HG03342 (cell line): ENCODE data around the gene CLDN9.
"Not testable (repeated sequence)": the region's sequence is repeated elsewhere in the genome, so short reads cannot be mapped to it uniquely, and the experiment has no call there.

Experiments
- ATAC-seq: cut with Tn5 transposase; IDR thresholded peaks from one replicate; pipeline ENCODE4 v1.9.1; 2021; ENCODE audit warnings: mild to moderate bottlenecking, moderate library complexity; ENCODE audit not compliant: unreplicated experiment

Gene CLDN9

DNA sequence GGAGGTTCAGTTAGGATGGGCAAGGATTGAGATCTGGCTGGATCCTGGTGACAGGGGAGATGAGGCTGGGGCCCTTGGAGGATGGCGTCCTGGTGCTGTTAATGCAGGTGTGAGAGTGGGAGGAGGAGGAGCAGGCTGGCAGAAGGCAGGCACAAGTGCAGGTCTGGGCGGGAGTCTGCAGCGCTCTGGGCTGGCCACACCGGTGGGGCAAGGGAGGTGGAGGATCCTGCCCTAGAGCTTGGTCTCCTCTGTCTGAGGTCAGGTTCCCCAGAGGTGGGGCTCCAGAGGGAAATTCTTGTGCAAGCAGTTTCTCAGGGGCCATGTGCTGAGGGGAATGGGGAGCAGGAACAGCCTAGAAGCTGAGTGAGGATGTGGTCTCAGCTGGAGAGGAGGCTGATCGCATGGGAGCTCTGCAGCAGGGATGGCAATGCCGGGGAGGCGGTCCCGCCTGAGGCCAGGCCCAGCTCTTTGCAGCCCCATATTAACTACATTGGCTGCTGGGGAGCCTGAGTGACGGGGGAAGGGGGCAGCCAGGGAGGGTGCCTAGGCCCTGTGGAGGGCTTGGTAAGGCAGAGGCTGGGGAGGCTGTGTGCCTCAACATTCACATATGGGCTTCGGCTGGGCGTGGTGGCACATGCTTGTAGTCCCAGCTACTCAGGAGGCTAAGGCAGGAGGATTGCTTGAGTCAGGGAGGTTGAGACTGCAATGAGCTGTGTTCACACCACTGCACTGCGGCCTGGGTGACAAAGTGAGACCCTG is 40.0 kb downstream of the CLDN9 start:
- not testable (repeated sequence) for ATAC-seq

DNA sequence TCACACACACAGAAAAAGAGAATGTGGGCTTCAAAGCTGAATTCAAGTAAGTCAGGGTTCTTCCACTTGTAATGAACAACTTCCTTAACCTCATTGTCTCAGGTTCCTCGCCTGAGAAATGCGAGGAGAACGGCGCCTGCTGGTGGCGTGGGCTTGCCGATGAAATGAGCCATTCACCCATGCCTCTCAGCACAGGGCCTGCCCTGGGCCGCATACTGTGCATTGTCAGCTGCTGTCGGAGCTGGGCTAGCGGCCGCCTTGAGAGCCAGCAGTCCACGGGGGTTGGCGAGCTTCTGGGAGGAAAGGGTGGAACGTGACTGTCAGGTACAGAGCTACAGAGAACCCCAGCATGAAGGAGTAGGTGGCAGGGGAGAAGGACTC is 40.6 kb downstream of the CLDN9 start:
- ATAC-seq = not testable (repeated sequence)

DNA sequence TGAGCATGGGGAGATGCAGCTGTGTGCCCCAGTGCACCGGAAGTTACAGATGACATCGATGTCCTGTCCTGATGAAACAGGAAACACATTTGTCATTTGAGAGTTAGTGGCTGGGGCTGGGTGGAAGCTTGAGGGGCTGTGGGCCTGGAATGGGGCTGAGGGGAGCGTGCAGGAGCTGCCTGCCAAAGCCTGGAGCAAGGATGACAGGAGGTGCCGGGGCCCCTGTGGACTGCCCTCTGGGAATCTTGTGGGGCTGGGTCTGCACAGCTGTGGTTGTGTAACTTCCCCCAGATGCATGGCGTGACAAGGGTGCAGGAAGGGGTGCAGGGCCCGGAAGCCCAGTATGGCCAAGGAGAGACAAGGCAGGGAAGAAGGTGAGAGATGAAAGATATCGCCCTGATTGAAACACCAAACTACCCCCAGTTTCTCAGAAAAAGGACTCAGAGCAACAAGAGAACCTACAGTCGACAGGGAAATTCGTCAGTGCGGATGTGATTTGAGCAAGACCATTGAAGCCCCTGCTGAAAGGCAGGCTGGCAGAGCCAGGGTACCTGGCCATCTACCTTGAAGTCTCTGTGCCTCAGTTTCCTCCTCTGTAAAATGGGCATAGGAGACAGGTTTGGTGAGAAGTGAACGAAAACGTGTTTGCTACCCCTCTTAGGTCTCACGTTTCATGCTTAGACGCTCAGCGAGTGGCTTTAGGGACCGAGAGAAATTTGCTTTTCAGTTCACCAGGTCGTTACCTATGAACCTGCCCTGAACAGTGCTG is 42.4 kb downstream of the CLDN9 start:
- no peak for ATAC-seq

DNA sequence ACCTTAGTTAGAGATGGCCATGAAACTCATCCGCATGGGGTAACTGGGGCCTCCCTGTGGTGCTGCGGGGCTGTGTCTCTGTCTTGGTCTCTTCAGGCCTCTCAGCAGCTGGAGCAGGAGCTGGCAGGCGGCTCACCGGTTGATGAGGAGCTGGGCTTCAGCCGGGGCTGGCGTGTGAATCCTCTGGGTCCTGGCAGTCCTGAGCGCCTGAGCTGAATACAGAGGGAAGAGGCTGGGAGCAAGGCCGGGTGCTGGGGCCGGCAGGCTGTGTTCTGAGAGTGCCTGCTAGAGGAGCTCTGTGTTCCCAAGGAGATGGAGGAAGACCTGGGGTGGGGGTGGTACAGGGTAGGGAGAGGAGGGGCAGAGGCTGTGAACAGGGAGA is 43.0 kb downstream of the CLDN9 start:
- not testable (repeated sequence) for ATAC-seq

DNA sequence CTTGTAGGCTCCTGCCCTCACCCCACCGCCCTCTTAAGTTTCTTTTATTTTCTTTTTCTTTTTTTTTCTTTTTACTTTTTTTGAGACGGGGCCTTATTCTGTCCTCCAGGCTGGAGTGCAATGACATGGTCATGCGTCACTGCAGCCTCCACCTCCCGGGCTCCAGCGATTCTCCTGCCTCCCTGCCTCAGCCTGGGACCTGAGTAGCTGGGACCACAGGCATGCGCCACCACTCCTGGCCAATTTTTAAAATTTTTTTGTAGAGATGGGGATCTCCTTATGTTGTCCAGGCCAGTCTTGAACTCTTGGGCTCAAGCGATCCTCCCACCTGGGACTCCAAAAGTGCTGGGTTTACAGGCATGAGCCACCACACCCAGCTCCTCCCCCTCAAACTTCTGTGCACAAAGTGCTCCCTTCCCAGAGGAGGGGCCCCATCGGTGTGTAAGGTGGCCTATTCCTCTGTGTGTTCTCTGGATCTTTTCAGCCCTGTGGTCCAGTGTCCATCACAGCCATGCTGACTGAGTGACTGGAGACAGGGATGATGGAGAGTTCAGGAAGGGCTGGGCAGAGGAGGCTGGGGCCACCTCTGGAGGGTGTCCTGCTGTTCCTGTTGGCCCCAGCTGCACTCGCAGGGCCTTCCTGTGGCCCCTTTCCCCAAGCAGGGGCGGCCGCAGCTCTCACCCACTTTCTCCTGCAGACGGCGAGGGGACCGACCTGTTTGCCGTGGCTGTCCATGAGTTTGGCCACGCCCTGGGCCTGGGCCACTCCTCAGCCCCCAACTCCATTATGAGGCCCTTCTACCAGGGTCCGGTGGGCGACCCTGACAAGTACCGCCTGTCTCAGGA is 43.8 kb downstream of the CLDN9 start:
- ATAC-seq = no peak

DNA sequence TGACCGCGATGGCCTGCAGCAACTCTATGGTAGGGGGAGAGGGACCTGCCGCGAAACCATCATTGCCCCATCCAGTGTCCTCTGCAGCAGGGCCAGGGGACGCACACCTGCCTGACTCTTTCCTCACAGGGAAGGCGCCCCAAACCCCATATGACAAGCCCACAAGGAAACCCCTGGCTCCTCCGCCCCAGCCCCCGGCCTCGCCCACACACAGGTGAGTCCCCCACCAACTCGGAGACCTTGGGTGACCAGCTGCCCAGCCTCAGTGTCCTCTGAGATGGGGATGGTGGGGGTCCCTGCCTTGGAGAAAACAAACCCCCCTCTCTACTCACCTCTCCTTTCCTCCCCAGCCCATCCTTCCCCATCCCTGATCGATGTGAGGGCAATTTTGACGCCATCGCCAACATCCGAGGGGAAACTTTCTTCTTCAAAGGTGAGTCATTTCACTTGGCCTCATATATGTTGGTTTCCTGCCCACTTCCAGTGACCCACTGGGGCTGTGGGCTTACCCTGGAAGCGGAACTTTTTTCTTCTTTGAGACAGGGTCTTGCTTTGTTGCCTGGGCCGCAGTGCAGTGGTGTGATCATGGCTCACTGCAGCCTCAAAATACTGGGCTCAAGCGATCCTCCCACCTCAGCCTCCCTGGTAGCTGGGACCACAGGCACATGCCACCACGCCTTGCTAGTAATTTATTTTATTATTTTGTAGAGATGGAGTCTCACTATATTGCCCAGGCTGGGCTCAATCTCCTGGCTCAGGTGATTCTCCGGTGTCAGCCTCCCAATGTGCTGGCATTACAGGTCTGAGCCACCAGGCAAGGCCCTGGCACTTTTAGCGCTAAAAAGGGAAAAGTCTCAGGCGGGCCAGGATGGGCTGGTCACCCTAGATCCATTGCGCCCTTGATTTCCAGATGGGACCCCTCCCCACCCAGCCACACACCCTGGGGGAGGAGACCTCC is 44.7 kb downstream of the CLDN9 start:
- no peak for ATAC-seq

DNA sequence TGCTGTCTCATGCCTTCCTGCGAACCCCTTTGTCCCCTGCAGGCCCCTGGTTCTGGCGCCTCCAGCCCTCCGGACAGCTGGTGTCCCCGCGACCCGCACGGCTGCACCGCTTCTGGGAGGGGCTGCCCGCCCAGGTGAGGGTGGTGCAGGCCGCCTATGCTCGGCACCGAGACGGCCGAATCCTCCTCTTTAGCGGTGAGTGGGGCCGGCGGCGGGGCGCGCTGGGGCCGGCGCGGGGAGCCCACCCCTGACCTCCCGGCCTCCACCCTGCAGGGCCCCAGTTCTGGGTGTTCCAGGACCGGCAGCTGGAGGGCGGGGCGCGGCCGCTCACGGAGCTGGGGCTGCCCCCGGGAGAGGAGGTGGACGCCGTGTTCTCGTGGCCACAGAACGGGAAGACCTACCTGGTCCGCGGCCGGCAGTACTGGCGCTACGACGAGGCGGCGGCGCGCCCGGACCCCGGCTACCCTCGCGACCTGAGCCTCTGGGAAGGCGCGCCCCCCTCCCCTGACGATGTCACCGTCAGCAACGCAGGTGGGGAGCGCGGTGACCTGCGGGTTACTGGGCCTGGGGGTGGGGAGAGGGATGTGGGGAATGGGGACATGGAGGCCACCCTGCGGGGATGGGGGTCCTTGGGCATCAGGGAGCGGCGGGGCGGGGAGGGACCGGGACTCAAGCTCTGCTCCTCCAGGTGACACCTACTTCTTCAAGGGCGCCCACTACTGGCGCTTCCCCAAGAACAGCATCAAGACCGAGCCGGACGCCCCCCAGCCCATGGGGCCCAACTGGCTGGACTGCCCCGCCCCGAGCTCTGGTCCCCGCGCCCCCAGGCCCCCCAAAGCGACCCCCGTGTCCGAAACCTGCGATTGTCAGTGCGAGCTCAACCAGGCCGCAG is 45.7 kb downstream of the CLDN9 start:
- peak; percentile 21 for ATAC-seq

DNA sequence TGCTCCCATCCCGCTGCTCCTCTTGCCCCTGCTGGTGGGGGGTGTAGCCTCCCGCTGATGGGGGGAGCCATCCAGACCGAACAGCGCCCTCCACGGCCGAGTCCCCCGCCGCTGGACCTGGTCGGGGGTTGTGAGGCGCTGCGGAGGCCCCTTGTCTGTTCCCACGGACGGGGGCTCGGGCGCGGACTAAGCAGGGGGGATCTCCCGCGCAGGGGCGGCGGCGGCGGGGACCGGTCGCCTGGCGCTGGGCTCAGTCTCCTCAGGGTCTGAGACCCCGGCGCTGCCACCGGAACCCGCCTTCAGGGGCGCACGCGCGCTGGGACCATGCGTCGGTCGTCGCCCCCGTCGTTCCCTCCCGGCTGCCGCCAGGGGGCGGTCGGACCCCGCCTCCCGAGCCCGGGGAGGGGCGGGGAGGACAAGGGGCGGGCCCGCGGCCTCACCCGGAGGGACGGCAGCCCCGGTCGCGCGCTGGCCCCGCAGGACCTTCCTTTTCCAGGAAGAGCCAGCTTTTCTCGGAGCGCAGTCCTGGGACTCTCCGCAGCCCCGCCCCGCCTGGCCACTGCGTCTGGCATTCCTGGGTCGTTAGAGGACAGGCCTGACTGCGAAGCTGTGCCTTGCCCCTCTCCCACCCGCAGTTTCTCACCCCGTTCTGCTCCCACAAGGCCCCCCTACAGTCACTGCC is 46.5 kb downstream of the CLDN9 start:
- ATAC-seq = peak; percentile 71

DNA sequence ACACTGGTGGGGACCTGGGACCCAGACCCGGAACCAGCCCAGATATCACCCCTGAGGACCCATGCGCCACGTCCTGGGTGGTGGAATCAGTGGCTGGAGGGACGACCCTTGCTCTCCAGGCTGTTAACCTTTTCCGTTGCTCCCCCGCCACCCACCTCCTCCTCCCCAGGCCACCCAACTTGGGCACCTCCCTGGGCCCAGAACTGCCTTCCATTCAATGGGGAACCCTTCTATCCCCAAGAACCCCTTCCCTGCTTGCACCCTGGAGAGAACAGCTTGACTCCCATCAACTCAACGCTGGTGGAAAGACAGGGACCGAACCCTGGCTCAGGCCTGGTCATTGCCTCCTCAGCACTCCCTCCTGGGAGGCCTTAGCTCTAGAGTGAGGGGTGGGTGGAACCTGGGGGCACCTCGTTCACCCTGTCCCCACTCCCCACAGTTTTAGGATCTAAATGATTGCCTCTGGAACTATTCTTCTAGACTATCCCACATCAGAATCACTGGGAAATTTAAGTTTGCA is 47.1 kb downstream of the CLDN9 start:
- no peak for ATAC-seq

DNA sequence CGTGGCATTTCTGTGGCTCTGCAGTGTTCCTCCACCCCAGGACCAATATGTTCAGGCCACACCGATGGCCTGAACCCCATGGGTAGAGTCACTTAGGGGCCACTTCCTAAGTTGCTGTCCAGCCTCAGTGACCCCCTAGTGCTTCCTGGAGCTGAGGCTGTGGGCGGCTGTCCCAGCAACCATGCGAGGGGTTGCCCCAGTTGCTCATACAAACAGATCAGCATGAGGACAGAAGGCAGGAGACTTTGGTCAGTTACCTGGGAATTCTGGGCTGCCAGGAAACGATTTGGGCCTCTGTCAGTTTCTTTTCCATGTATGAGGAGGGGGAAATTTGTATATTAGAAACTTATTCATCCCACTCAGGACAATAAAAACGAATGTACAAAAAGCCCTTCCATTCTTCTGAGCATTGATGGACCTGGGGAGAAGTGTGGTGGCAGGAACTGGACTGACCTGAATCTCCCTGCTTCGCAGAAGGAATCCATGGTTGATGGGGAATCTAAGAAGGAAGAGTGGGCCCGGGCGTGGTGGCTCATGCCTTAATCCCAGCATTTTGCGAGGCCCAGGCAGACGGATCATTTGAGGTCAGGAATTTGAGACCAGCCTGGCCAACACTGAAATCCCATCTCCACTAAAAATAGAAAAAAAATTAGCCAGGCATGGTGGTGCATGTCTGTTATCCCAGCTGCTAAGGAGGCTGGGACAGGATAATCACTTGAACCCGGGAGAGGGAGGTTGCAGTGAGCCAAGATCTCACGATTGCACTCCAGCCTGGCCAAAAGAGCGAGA is 47.8 kb downstream of the CLDN9 start:
- no peak for ATAC-seq

DNA sequence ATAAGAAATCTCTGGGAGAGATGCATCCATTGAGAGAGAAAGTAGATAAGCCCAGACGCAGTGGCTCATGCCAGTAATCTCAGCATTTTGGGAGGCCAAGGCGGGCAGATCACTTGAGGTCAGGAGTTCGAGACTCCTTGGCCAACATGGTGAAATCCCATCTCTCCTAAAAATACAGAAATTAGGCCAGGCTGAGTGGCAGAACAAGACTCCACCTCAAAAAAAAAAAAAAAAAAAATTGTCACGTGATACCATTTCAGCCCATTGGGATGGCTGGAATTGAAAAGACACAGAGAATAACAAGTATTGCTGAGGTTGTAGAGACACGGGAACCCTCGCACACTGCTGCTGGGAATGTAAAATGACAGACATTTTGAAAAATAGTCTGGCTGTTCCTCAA is 49.8 kb downstream of the CLDN9 start:
- ATAC-seq = no peak

DNA sequence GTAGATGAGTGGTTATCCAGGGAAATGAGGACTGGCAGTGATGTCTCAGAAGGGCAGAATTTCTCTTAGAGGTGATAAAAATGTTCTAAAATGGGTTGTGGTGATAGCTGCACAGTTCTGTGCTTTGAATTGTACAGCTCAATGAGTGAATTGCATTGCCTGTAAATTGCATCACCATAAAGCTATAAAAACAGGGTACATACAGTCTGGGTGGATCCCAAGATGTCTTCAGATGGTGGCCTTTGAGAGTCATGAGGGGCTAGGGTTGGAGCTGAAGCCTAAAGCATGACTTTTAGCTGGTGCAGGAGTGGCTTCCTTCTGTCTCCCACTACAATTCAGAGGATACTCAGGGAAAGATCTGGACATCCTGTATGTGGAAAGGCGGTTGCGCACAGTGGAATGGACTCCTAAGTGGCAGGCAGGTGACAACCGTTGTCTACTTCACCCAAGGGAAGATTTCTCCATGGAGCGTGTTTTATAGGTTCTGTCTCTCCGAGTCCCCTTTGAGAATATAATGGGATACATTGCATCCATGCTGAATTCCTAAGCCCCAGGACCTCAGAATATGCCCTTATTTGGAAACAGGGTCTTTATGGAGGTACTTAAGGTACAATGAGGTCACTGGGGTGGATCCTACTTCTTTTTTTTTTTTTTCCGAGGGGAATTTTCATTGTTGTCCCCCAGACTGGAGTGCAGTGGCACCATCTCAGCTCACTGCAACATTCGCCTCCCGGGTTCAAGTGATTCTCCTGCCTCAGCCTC is 51.1 kb downstream of the CLDN9 start:
- no peak for ATAC-seq
